NCI-H748 (cell line): ENCODE data around the gene BDKRB1.
"Not testable (repeated sequence)": the region's sequence is repeated elsewhere in the genome, so short reads cannot be mapped to it uniquely, and the experiment has no call there.

Source experiments
- DNase-seq: peaks from one replicate; lab custom pipeline; 2025; ENCODE audit not compliant: unreplicated experiment; lab: John Stamatoyannopoulos, UW

BDKRB1 gene

GRCh38 chr14:96233661-96234060, 22.3 kb upstream of the BDKRB1 start:
- no peak for DNase-seq

- no peak for DNase-seq
These were observed 20.6 kb upstream of the BDKRB1 start for GRCh38 chr14:96235426-96235825.

GRCh38 chr14:96237641-96238040, 18.4 kb upstream of the BDKRB1 start:
- DNase-seq: no peak

- no peak for DNase-seq
These were observed 17.2 kb upstream of the BDKRB1 start for GRCh38 chr14:96238676-96239265.

GRCh38 chr14:96239711-96240141, 16.3 kb upstream of the BDKRB1 start:
- DNase-seq: peak; percentile 22

- DNase-seq: no peak
These were observed 15.4 kb upstream of the BDKRB1 start for GRCh38 chr14:96240641-96241040.

- DNase-seq: no peak
These were observed 13.9 kb upstream of the BDKRB1 start for GRCh38 chr14:96242126-96242525.

GRCh38 chr14:96243785-96244184, 12.2 kb upstream of the BDKRB1 start:
- DNase-seq: no peak

- not testable (repeated sequence) for DNase-seq
These were observed 10.9 kb upstream of the BDKRB1 start for GRCh38 chr14:96245074-96245473.

GRCh38 chr14:96245710-96246538, 10.1 kb upstream of the BDKRB1 start:
- no peak for DNase-seq

- no peak for DNase-seq
These were observed 9.5 kb upstream of the BDKRB1 start for GRCh38 chr14:96246539-96246847.

- DNase-seq: no peak
These were observed 9.0 kb upstream of the BDKRB1 start for GRCh38 chr14:96247031-96247430.

- no peak for DNase-seq
These were observed 7.0 kb upstream of the BDKRB1 start for GRCh38 chr14:96249029-96249428.

GRCh38 chr14:96250485-96250884, 5.5 kb upstream of the BDKRB1 start:
- peak; percentile 47 for DNase-seq

GRCh38 chr14:96251656-96252155, 4.3 kb upstream of the BDKRB1 start:
- peak; percentile 51 for DNase-seq

GRCh38 chr14:96252323-96252998, 3.5 kb upstream of the BDKRB1 start:
- no peak for DNase-seq

- no peak for DNase-seq
These were observed 2.9 kb upstream of the BDKRB1 start for GRCh38 chr14:96252999-96253539.

GRCh38 chr14:96254687-96255086, 1.3 kb upstream of the BDKRB1 start:
- DNase-seq: no peak

GRCh38 chr14:96256407-96256806, 397 bp downstream of the BDKRB1 start:
- no peak for DNase-seq

- DNase-seq: no peak
These were observed 1.0 kb downstream of the BDKRB1 start for GRCh38 chr14:96257056-96257455.

- DNase-seq: no peak
These were observed 1.9 kb downstream of the BDKRB1 start for GRCh38 chr14:96257900-96258299.

- DNase-seq: no peak
These were observed 4.4 kb downstream of the BDKRB1 start for GRCh38 chr14:96260341-96260821.
